Sciatic nerve (tissue), 2 donors: ENCODE results near the gene MCRIP1. TPM values are rescaled to one million over a fixed set of nuclear protein-coding genes. Genes with fewer than 3 reads are reported as not detected.

Experiments used
- ATAC-seq: fragments of 200-7000 bp; cut with Tn5 transposase; one replicate; pipeline ENCODE4 v1.9.1; 2020; ENCODE audit warnings: mild to moderate bottlenecking, moderate library complexity
- DNase-seq: peaks from one replicate; pipeline ENCODE4 v3.0.0-alpha.2; 2020; ENCODE audit warnings: low spot score
- intact Hi-C: fragments of 100-400 bp; cut with DNase I; formaldehyde crosslinking; loops from one replicate; pipeline ENCODE4 v1.14.2; 2022
- total RNA-seq: library from RNA; stranded (reverse); fragmentation: NEBNext Ultra II Directional; extraction: Animal tissue kit (Norgen Biotek cat#: 25700); gene quantifications from one replicate; pipeline ENCODE4 v1.2.1, GENCODE V29; 2021
- donor health status: DM: no; HTN: no; CAD: no.
- donor health status: DM: no; HTN: no; CAD: no.

Gene MCRIP1
- total RNA-seq, 1 donor from 2014 or later: 91.5 TPM

GRCh38 chr17:81863833-81864768, 31.0 kb upstream of the MCRIP1 start:
- intact Hi-C loops: no loop called here
- DNase-seq: peak; percentile 60
- ATAC-seq: no peak

- ATAC-seq (no peak), DNase-seq (no peak)
- intact Hi-C loops: no loop called here
Observed at GRCh38 chr17:81863123-81863675, 30.1 kb upstream of the MCRIP1 start.

DNA sequence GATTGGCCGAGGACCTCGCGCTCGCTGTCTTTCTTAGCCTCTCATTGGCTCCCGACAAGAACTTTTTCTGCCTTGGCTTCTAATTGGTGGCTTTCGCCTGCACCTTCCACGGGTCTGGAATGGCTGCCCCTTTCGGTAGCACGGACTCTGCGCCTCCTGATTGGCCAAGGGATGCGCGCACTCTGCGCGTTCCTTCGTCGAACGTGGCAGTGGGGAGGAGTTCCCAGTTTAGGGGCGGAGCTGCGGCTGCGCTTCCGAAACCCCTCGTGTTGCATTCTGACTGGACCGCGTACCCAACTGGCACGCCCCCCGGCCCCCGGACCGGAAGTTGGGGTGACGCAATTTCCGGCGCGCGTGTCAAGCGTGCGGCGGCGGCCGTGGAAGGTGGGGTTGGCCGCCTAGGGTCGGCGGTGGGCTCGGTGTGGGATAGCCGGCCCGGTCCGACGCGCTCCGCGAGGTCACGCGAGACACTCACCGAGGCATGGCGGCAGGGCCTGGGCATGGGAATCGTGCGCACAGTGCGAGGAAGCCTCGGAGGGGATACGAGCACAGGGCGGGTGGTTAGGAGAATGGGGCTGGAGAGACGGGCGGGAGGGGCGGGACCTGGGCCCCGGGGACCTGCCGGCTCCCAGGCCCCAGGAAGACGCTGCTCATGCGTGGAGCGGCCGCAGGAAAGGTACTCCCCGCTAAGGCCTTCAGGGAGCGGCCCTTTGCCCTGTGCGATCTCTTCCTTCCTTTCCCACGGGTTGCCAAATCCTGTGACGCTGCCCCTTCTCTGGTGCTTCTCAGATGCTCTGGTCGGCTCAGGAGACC, 27.9 kb upstream of the MCRIP1 start:
- DNase-seq (peak; percentile 99), ATAC-seq (peak; percentile 98)
- intact Hi-C loops: no loop called here

DNA sequence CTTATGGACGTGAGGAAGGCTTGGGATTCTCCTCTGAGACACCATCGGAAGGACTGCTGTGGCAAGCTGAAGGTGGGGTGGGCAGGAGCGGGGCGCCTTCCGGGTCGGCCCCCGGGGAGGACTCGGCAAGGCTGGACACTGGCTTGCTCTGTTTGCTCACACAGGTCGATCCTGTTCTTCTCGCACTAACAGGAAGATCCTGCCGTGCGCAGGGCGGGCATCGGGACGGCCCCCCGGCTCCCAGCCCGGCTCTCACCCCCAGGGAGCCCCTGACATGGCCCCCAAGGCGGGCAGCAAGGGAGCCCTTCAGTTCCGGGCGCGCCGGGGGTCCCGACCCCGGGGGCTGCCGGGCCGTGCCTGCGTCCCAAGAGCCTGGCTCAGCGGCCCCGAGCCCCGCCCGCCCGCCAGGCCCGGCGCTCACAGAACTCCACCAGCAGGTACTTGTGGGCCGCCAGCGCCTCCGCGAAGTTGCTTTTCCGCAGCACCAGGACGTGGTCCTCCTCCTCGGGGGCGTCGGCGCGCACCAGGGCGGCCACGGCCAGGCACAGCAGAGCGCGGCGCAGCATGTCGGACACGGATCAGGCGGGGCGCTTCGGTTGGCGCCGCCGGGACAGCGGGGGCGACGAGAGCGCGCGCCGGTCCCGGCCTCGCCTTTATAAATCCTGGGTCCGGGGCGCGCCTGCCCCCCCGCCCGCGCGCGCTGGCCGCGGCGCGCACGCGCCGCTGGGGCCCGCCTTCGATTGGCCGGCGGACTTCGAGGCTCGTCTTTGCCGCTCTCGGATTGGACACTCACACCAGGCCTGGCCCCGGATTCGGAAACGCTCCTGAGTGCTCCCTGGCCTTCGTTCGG, 27.0 kb upstream of the MCRIP1 start, which contains the start of gene P4HB:
TSS of gene P4HB (minus strand) at position 630 of the 850 bp plus-strand sequence. CDS start at position 566, 64 bp downstream.
- no peak for DNase-seq
- intact Hi-C loops: no loop called here
- no peak for ATAC-seq

DNA sequence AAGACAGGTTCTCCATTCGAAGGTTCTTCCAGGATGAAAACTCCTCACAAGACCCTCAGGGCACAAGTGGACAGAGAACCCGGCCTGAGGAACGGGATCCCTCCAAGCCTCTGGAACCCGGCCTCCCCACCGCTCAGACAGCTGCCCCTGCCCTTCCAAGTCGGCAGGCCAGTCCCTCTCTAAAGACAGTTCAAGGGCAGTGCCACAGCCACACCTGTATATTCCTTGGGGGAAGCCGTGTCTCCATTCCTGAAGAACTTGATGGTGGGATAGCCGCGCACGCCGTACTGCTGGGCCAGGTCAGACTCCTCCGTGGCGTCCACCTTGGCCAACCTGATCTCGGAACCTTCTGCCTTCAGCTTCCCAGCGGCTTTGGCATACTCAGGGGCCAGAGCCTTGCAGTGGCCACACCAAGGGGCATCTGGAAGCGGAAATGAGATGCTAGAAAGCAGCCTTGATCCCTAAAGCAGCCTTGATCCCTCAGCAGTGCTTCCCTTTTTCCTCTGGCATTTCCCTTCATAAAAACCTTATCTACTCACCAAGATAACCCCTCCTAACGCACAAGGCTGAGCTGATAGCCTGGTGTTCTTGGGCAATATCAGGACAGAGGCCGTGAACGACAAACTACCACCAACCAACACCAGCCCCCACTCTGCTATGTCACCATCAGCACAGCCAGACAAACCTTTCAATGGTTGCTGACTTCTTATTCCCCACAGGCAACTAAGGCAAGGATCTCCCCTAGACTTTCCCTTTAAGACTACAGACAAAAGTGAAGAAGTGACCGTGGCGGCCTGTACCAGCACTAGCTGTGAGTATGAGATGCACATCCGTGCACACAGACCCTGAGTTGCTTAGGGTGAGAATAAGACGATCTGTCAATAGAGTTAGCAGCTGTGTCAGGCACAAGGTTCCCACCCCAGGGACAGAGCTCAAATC, 26.1 kb upstream of the MCRIP1 start:
- no peak for ATAC-seq
- intact Hi-C loops: no loop called here
- no peak for DNase-seq

GRCh38 chr17:81858170-81858966, 25.3 kb upstream of the MCRIP1 start:
- DNase-seq: no peak
- intact Hi-C loops: no loop called here
- ATAC-seq: no peak

- intact Hi-C loops: no loop called here
- DNase-seq (no peak), ATAC-seq (no peak)
Observed at GRCh38 chr17:81854974-81855774, 22.1 kb upstream of the MCRIP1 start.

GRCh38 chr17:81852237-81852636, 19.1 kb upstream of the MCRIP1 start:
- intact Hi-C loops: no loop called here
- no peak for ATAC-seq
- DNase-seq: no peak

GRCh38 chr17:81851423-81851822, 18.3 kb upstream of the MCRIP1 start:
- no peak for ATAC-seq
- intact Hi-C loops: no loop called here
- DNase-seq: no peak

DNA sequence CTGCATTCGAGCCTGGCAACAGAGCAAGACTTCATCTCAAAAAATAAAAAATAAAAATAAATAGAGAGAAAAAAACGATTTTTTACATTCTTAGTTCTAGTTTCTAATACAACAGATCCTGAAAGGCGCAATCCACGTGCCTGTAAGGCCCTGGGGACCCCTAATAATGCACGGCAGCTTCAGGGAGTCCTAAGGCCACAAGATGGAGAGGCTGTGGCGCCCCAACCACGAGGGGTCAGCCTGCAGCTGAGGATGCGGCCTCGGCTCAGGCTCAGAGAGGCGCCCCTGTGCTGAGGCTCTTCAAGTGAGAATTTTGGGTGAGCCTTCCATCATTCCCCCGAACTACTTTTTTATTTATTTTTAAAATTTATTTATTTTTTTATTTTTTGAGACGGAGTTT, 16.4 kb upstream of the MCRIP1 start:
- intact Hi-C loops: no loop called here
- DNase-seq (no peak), ATAC-seq (no peak)

DNA sequence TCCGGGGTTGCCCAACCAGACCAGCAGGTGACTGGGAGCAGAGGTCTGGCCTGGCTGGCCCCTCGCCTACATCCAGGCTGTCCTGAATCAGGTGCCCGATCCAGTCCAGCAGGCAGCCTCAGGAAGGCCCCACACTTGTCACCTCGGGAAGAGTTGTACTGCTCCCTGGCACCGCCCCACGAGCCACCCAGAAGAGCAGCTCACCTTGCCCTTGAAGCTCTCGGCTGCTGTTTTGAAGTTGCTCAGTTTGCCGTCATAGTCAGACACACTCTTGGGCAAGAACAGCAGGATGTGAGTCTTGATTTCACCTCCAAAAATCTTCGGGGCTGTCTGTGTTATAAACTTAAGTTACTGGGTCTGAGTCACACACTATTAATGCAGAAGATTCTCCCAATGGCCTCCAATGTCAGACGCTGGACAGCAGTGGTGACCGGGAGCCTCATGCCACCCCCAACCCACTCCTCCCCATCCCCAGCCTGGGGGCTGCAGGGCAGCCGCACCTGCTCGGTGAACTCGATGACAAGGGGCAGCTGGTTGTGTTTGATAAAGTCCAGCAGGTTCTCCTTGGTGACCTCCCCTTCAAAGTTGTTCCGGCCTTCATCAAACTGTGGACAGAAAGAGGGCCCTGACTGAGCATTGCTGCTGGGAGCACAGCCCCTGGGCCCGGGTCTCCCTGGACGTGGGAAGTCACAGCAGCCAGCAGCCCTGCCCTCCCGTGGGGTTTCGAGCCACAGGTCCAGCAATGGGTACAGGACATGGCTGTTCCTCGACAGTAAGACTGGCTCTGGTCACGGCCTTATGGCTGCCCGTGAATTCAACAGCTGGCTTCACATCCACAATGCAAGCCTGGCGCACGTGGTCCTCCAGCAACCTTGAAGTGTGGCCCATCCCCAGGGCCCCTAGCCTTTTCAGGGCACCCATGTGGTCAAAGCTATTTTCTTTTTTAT, 13.9 kb upstream of the MCRIP1 start:
- DNase-seq: no peak
- intact Hi-C loops: no loop called here
- no peak for ATAC-seq

DNA sequence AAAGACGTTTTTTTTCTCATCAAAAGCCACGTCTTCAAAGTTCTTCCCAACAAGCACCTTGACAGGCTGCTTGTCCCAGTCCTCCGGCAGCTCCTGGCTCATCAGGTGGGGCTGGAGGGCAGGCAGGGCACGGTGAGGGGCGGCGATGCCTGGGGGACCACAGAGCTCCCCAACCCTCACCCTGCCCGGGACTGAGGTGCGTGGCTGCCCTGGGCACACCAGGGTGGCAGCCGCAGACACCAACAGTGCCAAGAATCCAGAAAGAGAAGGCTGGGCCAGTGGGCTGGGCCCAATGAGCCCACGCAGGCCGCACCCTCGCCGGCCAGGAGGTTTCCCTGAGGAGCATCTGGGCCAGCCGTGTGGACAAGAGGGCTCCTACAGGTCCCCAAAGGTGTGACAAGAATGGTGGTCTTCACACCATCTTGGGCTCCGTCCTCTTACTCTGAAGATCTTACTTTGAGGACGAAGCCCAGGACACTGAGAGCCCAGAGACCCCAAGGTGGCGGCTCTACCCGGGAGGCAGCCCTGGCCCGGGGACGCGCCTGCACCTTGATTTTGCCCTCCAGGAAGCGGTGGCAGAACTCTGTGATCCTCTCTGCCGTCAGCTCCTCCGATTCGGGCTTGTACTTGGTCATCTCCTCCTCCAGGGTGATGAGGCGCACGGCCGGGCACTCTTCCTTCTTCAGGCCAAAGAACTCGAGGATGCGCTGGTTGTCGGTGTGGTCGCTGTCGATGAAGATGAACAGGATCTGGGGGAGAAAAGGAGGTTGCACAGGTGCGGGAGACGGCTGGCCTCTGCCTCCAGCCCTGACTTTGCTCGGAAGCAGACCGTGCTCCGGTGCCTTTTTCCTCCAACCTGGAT, 13.0 kb upstream of the MCRIP1 start:
- DNase-seq: no peak
- no peak for ATAC-seq
- intact Hi-C loops: no loop called here

DNA sequence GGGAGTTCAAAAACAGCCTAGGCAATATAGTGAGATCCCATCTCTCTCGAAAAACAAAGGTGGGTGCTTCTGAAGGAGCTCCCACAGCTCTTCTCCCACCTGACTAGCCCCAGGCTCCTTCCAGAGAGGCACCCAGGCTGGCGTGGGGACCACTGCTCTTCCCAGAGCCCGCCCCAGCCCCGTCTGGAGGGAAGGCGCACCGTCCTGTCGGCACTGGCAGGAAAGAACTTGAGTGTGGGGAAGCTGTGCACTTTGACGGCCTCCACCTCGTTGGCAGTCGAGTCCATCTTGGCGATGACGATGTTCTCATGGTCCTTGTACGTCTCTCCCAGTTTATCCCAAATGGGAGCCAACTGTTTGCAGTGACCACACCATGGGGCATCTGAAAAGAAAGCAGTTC, 12.3 kb upstream of the MCRIP1 start:
- intact Hi-C loops: no loop called here
- no peak for DNase-seq
- ATAC-seq: no peak

GRCh38 chr17:81844887-81845286, 11.8 kb upstream of the MCRIP1 start:
- ATAC-seq: no peak
- no peak for DNase-seq
- intact Hi-C loops: no loop called here
